HCT116 (cell line): ENCODE results near the gene MAP2K5. TPM values are rescaled to one million over a fixed set of nuclear protein-coding genes. Genes with fewer than 3 reads are reported as not detected.

Experiments
- ATAC-seq: fragments of 200-7000 bp; cut with Tn5 transposase; 2 replicates; pipeline ENCODE4 v1.9.1; 2020; ENCODE audit warnings: mild to moderate bottlenecking, moderate library complexity
- BruUV-seq: library from RNA; stranded (reverse); fragments of 400-500 nt; replicated peaks from 2 replicates; lab custom pipeline; 2021; lab: Mats Ljungman, UMichigan
- CTCF ChIA-PET: fragments of 300-600 bp; sonication (Branson Sonifier 250); formaldehyde crosslinking; loops from one replicate; lab custom pipeline; 2021; ENCODE audit warnings: antibody characterized with exemption; lab: Charles Lee
- POLR2A ChIA-PET: fragments of 300-600, 350-600 bp; sonication (Branson Sonifier 250); formaldehyde crosslinking; loops from one replicate; lab custom pipeline; 2021; ENCODE audit warnings: antibody characterized with exemption; lab: Charles Lee
- RAD21 ChIA-PET, 2 experiments: fragments of 300-600 bp; sonication (Branson Sonifier 250); formaldehyde crosslinking; loops; one replicate each; lab custom pipeline; 2023; ENCODE audit warnings: low total read pairs in 2 of 2; ENCODE audit not compliant: uncharacterized antibody in 2 of 2, unreplicated experiment in 2 of 2, low non-redundant PET in 1 of 2; lab: Charles Lee
- DNase-seq: peaks from one replicate; pipeline ENCODE4 v3.0.0-alpha.2; 2010; ENCODE audit warnings: low read depth, low spot score
- H2AFZ ChIP-seq: fragments of 200-600 bp; shearing (Covaris generic), sonication (generic); 2 replicates; pipeline ENCODE4 v1.6.1; 2017; ENCODE audit warnings: low read depth, mixed run types, mixed read lengths, antibody characterized with exemption, low read length; ENCODE audit not compliant: poor library complexity, severe bottlenecking
- H3K27ac ChIP-seq: 2 replicates; pipeline ENCODE4 v1.5.1; 2012; ENCODE audit warnings: low read depth, low read length
- H3K27me3 ChIP-seq: fragments of 200-600 bp; sonication (generic); 2 replicates; pipeline ENCODE4 v1.6.1; 2016; ENCODE audit warnings: mixed run types, low read length, mixed read lengths; ENCODE audit not compliant: insufficient read depth
- H3K36me3 ChIP-seq, 2 experiments: fragments of 200-500 bp in 1 of 2; fragments of 200-600 bp in 1 of 2; sonication (Bioruptor generic) in 1 of 2; sonication (generic) in 1 of 2; 2 replicates each; pipeline versions ENCODE4 v1.5.1 to v1.6.1; 2014 to 2016; ENCODE audit warnings: low read length in 2 of 2, inconsistent platforms in 1 of 2, mixed read lengths in 1 of 2, mixed run types in 1 of 2; ENCODE audit not compliant: insufficient read depth in 2 of 2, control insufficient read depth in 1 of 2
- H3K4me1 ChIP-seq, 2 experiments: fragments of 200-600 bp in 1 of 2; sonication (generic) in 1 of 2; 2 replicates each; pipeline versions ENCODE4 v1.5.1 to v1.6.1; 2012 to 2017; ENCODE audit warnings: low read length in 2 of 2, inconsistent platforms in 1 of 2, mild to moderate bottlenecking in 1 of 2, mixed read lengths in 1 of 2, mixed run types in 1 of 2, moderate library complexity in 1 of 2; ENCODE audit not compliant: insufficient read depth in 2 of 2, control insufficient read depth in 1 of 2
- H3K4me2 ChIP-seq: fragments of 200-600 bp; sonication (generic); 2 replicates; pipeline ENCODE4 v1.6.1; 2017; ENCODE audit warnings: mixed run types, low read length, mixed read lengths
- H3K4me3 ChIP-seq, 2 experiments: fragments of 200-600 bp in 1 of 2; sonication (generic) in 1 of 2; replicated peaks in 1 of 2; 2 replicates each; pipeline ENCODE4 v1.5.1; 2011 to 2016; ENCODE audit warnings: low read length in 2 of 2, control low read depth in 1 of 2, low read depth in 1 of 2, mild to moderate bottlenecking in 1 of 2, mixed read lengths in 1 of 2, mixed run types in 1 of 2
- H3K79me2 ChIP-seq: fragments of 200-600 bp; sonication (generic); 2 replicates; pipeline ENCODE4 v1.6.1; 2017; ENCODE audit warnings: mild to moderate bottlenecking, mixed run types, low read length, moderate library complexity, mixed read lengths; ENCODE audit not compliant: insufficient read depth
- H3K9ac ChIP-seq: fragments of 200-600 bp; sonication (generic); 2 replicates; pipeline ENCODE4 v1.6.1; 2016; ENCODE audit warnings: low read length, mixed read lengths
- H3K9me2 ChIP-seq: fragments of 200-600 bp; sonication (generic), shearing (Covaris generic); 2 replicates; pipeline ENCODE4 v1.6.1; 2017; ENCODE audit warnings: mixed run types, mild to moderate bottlenecking, moderate library complexity; ENCODE audit not compliant: insufficient read depth
- H3K9me3 ChIP-seq, 2 experiments: fragments of 200-500 bp in 1 of 2; fragments of 200-600 bp in 1 of 2; sonication (Bioruptor generic) in 1 of 2; sonication (generic) in 1 of 2; 2 replicates each; pipeline ENCODE4 v1.6.1; 2014 to 2017; ENCODE audit warnings: low read length in 2 of 2, mixed read lengths in 2 of 2, inconsistent platforms in 1 of 2, low read depth in 1 of 2, mild to moderate bottlenecking in 1 of 2, mixed run types in 1 of 2, moderate library complexity in 1 of 2; ENCODE audit not compliant: control insufficient read depth in 1 of 2, insufficient read depth in 1 of 2
- H4K20me1 ChIP-seq: fragments of 200-600 bp; sonication (generic), shearing (Covaris generic); 2 replicates; pipeline ENCODE4 v1.6.1; 2017; ENCODE audit warnings: mixed run types, mild to moderate bottlenecking, moderate library complexity; ENCODE audit not compliant: insufficient read depth
- ELF1 ChIP-seq: IDR thresholded peaks from 2 replicates; pipeline ENCODE4 v1.6.1; 2012; ENCODE audit warnings: low read depth, borderline replicate concordance
- EZH2 ChIP-seq: fragments of 200-600 bp; sonication (generic); IDR thresholded peaks from 2 replicates; pipeline ENCODE4 v1.6.1; 2017; ENCODE audit warnings: antibody characterized with exemption, mixed run types
- EZH2phosphoT487 ChIP-seq: fragments of 200-600 bp; IDR thresholded peaks from 2 replicates; pipeline ENCODE4 v1.6.1; 2018; ENCODE audit warnings: antibody characterized with exemption, borderline replicate concordance
- FOSL1 ChIP-seq: IDR thresholded peaks from 2 replicates; pipeline ENCODE4 v1.6.1; 2012; ENCODE audit warnings: low read depth
- POLR2A ChIP-seq: IDR thresholded peaks from 2 replicates; pipeline ENCODE4 v1.7.0; 2011; ENCODE audit warnings: borderline replicate concordance; ENCODE audit not compliant: insufficient read depth, insufficient read length; ENCODE audit errors: extremely low read depth
- POLR2AphosphoS5 ChIP-seq: IDR thresholded peaks from 2 replicates; pipeline ENCODE4 v1.6.1; 2011; ENCODE audit warnings: mild to moderate bottlenecking, low read depth, low read length, moderate library complexity
- RAD21 ChIP-seq: IDR thresholded peaks from 2 replicates; pipeline ENCODE4 v1.6.1; 2012; ENCODE audit warnings: low read depth, mild to moderate bottlenecking
- SIN3A ChIP-seq: IDR thresholded peaks from 2 replicates; pipeline ENCODE4 v1.6.1; 2012; ENCODE audit warnings: low read depth
- YY1 ChIP-seq: IDR thresholded peaks from 2 replicates; pipeline ENCODE4 v1.6.1; 2011; ENCODE audit warnings: low read length, low read depth, moderate library complexity, mild to moderate bottlenecking; ENCODE audit not compliant: insufficient replicate concordance; ENCODE audit errors: extremely low read depth
- ZNF274 ChIP-seq: fragments of 200-500 bp; sonication (Bioruptor generic); IDR thresholded peaks from 2 replicates; pipeline ENCODE4 v1.6.1; 2014; ENCODE audit warnings: mild to moderate bottlenecking, low read depth, low read length, inconsistent platforms
- intact Hi-C: fragments of 100-400 bp; cut with micrococcal nuclease; formaldehyde crosslinking; loops from 2 replicates; pipeline ENCODE4 v1.10.0; 2022
- total RNA-seq: library from RNA; stranded (reverse); gene quantifications from one replicate; pipeline ENCODE4 v1.2.1, GENCODE V29; 2021; ENCODE audit not compliant: unreplicated experiment
- TF ChIP-seq, protein P1 (sequence below): IDR thresholded peaks from 2 replicates; pipeline ENCODE4 v1.6.1; 2012
- TF ChIP-seq, protein P2 (sequence below), 3 experiments: fragments of 200-600 bp in 1 of 3; sonication (generic) in 1 of 3; IDR thresholded peaks in 2 of 3; conservative IDR thresholded peaks in 1 of 3; 2 replicates each; pipeline ENCODE4 v1.5.1; 2012 to 2017; ENCODE audit warnings: low read depth in 2 of 3, low read length in 2 of 3, antibody characterized with exemption in 1 of 3, borderline replicate concordance in 1 of 3, control low read depth in 1 of 3, mild to moderate bottlenecking in 1 of 3, mixed read lengths in 1 of 3, mixed run types in 1 of 3, moderate library complexity in 1 of 3; ENCODE audit not compliant: insufficient read depth in 1 of 3

MAP2K5 gene
- total RNA-seq, 1 experiment from 2014 or later, result 15.6 TPM

DNA sequence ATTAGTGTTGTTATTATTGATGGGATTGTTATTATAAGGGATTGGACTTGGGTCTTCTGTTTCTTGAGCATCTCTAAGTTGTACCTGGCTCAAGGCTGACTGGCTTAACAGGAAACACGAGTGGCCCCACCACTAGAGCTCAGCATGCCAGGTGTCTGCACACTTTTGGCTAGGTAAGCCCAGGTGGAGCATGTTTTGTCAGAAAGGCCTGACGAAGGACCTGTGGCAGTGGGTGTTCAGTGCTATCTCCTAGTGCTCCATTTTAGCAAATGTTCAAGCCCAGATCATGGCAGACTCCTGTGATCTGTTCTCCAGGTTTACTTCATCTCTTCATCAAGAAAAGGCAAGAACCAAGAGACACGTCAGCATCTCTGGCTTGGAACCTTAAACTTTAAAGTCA is 3.4 kb downstream of the MAP2K5 start (continued):
- TF ChIP-seq, protein P1, sequence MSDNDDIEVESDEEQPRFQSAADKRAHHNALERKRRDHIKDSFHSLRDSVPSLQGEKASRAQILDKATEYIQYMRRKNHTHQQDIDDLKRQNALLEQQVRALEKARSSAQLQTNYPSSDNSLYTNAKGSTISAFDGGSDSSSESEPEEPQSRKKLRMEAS, result no peak
- TF ChIP-seq EZH2phosphoT487 (no peak), EZH2 (no peak), POLR2AphosphoS5 (no peak)

DNA sequence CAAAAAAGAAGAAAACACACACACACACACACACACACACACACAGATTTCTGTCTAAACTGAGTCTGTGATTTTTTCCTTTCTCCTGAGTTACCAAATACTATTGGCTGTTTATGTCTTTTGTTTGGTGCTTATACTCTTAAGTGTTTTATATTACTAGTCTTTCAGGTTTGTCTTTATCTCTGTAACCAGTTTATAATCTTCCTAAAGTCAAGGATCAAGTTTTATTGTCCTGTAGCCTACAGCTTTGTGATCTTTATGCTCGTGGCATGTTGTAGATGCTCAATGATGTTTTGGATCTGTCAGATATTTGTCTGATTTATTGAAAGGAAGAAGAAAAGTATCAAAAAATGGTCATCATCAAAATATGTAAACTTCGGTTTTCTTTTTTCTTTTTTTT is 4.6 kb downstream of the MAP2K5 start:
- intact Hi-C loops, result no loop called here
- no peaks in the 10 kb centered on the region for H3K36me3 ChIP-seq
- POLR2A ChIA-PET, result no interaction called here
- TF ChIP-seq POLR2A, result no peak
- no peak for TF ChIP-seq SIN3A
- TF ChIP-seq, protein P1, result no peak
- no peak for TF ChIP-seq POLR2AphosphoS5
- DNase-seq (no peak), ATAC-seq (no peak)
- peaks cover 0 to 6% of the 10 kb centered on the region in 2 experiments; a peak in 1 of 4 replicates for H3K4me1 ChIP-seq
- no peaks in the 10 kb centered on the region for H3K9me2 ChIP-seq
- no peaks in the 10 kb centered on the region for H3K27me3 ChIP-seq
- no peak overlapping the region for H3K4me2 ChIP-seq
- no peak overlapping the region for H3K9ac ChIP-seq
- no peak overlapping the region for H3K27ac ChIP-seq
- no peaks in the 10 kb centered on the region for H3K9me3 ChIP-seq
- RAD21 ChIA-PET, result no interaction called here
- no peak overlapping the region for H2AFZ ChIP-seq
- H3K4me3 ChIP-seq, result no peak overlapping the region
- no TSS peak for BruUV-seq
- no peaks in the 10 kb centered on the region for H3K79me2 ChIP-seq
- CTCF ChIA-PET, result no interaction called here
- H4K20me1 ChIP-seq, result no peaks in the 10 kb centered on the region

DNA sequence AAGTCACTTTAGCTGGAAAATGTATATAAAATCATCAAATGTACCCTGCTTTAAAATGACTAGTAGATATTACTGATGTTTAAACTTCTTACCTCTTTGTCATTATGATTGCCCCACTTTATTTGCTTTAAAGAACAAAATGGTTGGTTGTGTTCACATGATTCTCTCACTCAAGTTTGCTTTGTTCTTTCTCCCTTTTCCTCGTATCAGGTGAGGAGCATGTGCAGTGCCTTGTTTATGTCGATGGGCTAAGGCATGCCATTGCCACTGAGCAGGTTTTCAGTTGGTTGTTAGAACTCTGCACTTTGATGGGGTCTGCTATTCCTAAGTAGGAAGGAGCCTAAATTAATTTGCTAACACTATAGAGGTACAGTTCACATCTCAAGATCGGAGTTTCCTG is 5.3 kb downstream of the MAP2K5 start:
- H3K9me2 ChIP-seq, result no peaks in the 10 kb centered on the region
- no peak overlapping the region for H3K4me3 ChIP-seq
- no peaks in the 10 kb centered on the region for H4K20me1 ChIP-seq
- H2AFZ ChIP-seq, result no peak overlapping the region
- POLR2A ChIA-PET, result no interaction called here
- no peak overlapping the region for H3K4me2 ChIP-seq
- no TSS peak for BruUV-seq
- no peak overlapping the region for H3K9ac ChIP-seq
- H3K4me1 ChIP-seq, result peaks cover 0 to 6% of the 10 kb centered on the region in 2 experiments; a peak in 1 of 4 replicates
- TF ChIP-seq, protein P2, sequence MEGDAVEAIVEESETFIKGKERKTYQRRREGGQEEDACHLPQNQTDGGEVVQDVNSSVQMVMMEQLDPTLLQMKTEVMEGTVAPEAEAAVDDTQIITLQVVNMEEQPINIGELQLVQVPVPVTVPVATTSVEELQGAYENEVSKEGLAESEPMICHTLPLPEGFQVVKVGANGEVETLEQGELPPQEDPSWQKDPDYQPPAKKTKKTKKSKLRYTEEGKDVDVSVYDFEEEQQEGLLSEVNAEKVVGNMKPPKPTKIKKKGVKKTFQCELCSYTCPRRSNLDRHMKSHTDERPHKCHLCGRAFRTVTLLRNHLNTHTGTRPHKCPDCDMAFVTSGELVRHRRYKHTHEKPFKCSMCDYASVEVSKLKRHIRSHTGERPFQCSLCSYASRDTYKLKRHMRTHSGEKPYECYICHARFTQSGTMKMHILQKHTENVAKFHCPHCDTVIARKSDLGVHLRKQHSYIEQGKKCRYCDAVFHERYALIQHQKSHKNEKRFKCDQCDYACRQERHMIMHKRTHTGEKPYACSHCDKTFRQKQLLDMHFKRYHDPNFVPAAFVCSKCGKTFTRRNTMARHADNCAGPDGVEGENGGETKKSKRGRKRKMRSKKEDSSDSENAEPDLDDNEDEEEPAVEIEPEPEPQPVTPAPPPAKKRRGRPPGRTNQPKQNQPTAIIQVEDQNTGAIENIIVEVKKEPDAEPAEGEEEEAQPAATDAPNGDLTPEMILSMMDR (IDR thresholded peaks at IDR 0.05 in 2 of 3, conservative IDR thresholded peaks at IDR 0.05 in 1 of 3; ENCODE audit: borderline replicate concordance in 1 of 3, insufficient read depth in 1 of 3, low read depth in 2 of 3, low read length in 2 of 3), result no peak
- no peak for TF ChIP-seq YY1
- no peak for TF ChIP-seq RAD21
- no peak for TF ChIP-seq FOSL1
- no peak for TF ChIP-seq ZNF274
- TF ChIP-seq ELF1, result no peak
- TF ChIP-seq SIN3A, result no peak
- RAD21 ChIA-PET, result no interaction called here
- no peaks in the 10 kb centered on the region for H3K9me3 ChIP-seq
- no peaks in the 10 kb centered on the region for H3K27me3 ChIP-seq
- no peaks in the 10 kb centered on the region for H3K79me2 ChIP-seq
- intact Hi-C loops, result no loop called here
- H3K36me3 ChIP-seq, result no peaks in the 10 kb centered on the region
- no peak overlapping the region for H3K27ac ChIP-seq
- CTCF ChIA-PET, result no interaction called here
- ATAC-seq (no peak), DNase-seq (no peak)
